Mucosa of rectum (tissue), 2 donors: ENCODE measurements around the gene BOD1L1.
A peak's percentile ranks its signal among the peaks of the same experiment; 100 is the strongest.

ENCODE experiments used
- H3K27ac ChIP-seq, 2 donors: one replicate each; pipeline ENCODE4 v1.7.0; 2013; ENCODE audit warnings: inconsistent platforms in 2 of 2, low read depth in 2 of 2, low read length in 2 of 2
- H3K27me3 ChIP-seq, 2 donors: one replicate each; pipeline ENCODE4 v1.7.0; 2013; ENCODE audit warnings: low read length in 2 of 2; ENCODE audit not compliant: control insufficient read depth in 2 of 2, insufficient read depth in 2 of 2
- H3K36me3 ChIP-seq, 2 donors: one replicate each; pipeline ENCODE4 v1.7.0; 2013; ENCODE audit warnings: low read length in 2 of 2; ENCODE audit not compliant: control insufficient read depth in 2 of 2, insufficient read depth in 2 of 2
- H3K4me1 ChIP-seq, 2 donors: one replicate each; pipeline ENCODE4 v1.7.0; 2013; ENCODE audit warnings: low read length in 2 of 2, mild to moderate bottlenecking in 1 of 2; ENCODE audit not compliant: control insufficient read depth in 2 of 2, insufficient read depth in 2 of 2
- H3K4me3 ChIP-seq, 2 donors: one replicate each; pipeline ENCODE4 v1.7.0; 2013; ENCODE audit warnings: low read length in 2 of 2
- H3K9ac ChIP-seq, 2 donors: one replicate each; pipeline ENCODE4 v1.7.0; 2013; ENCODE audit warnings: low read length in 2 of 2, low read depth in 1 of 2, mild to moderate bottlenecking in 1 of 2
- H3K9me3 ChIP-seq, 2 donors: one replicate each; pipeline ENCODE4 v1.7.0; 2013; ENCODE audit warnings: low read length in 2 of 2; ENCODE audit not compliant: control insufficient read depth in 2 of 2
- donor health status: healthy.
- donor health status: Normal muscosa, but diverticular disease.

The BOD1L1 gene

DNA sequence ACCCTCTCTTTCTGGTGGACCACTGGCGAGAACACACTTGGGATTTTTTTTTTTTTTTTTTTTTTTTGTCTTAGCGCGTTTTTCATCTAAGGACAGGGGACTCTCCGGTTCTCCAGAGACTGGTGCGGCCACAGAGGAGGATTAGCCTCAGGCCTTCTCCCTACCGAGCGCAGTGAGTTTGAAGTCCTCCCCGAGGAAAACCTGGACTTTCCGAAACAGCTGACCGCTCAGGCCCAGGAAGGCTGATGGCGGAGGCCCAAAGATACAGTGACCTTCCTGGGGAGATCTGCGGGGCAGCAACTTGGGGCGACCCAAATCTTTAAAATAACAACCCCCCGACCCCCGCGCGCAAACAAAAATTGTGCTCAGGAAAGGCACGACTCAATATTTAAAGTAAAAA, 92.4 kb downstream of the BOD1L1 start:
- Histone ChIP-seq H3K27ac (no peak overlapping the region), H3K9ac (no peak overlapping the region)

DNA sequence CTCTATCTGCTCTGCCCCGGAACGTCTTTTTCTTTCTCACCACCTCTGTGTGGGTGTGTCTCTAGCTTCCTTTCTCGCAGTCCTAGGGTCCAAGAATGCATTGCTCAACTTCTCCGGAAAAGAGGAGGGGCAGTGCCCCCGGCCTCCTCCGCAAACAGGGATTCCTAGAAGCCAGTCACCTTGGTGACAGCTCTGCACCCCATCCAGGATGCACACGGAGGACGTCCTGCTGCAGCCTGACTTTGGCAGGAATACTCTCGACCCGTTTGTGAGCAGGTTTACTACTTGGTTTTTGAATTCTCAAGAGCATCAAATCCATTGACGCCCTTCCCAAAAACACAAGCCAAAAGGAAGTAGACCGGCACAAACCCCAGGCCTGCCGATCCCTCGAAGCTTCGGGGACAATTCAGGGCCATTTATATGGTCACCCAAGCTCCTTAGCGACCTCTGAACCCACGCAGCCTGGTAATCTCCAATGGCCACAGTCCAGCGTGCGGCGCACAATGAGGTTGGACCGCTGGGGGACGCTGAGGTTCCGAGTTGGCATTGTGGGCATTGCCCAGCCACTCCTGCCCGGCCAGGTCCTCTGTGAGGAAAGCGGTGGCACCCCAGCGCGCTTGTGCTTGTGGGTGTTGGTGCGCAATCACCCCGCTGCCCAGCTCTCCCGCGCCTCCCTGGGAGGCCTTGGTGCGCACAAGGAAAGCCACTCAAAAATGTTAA, 93.0 kb downstream of the BOD1L1 start:
- no peaks in the 10 kb centered on the region for H3K9me3 ChIP-seq
- H3K4me3 ChIP-seq = no peak overlapping the region
- H3K4me1 ChIP-seq = no peaks in the 10 kb centered on the region
- no peaks in the 10 kb centered on the region for H3K36me3 ChIP-seq
- H3K9ac ChIP-seq = no peak overlapping the region
- peaks cover 59 to 62% of the 10 kb centered on the region in 2 donors for H3K27me3 ChIP-seq
- H3K27ac ChIP-seq = no peak overlapping the region

More for the DNA sequence above, 92.4 kb downstream of the BOD1L1 start:
- Histone ChIP-seq H3K4me1 (no peaks in the 10 kb centered on the region), H3K9me3 (no peaks in the 10 kb centered on the region), H3K36me3 (no peaks in the 10 kb centered on the region), H3K27me3 (peaks cover 58 to 59% of the 10 kb centered on the region in 2 donors), H3K4me3 (no peak overlapping the region)

GRCh38 chr4:13533670-13534343, 93.7 kb downstream of the BOD1L1 start:
- Histone ChIP-seq H3K4me1 (no peaks in the 10 kb centered on the region), H3K9ac (no peak overlapping the region), H3K9me3 (no peaks in the 10 kb centered on the region), H3K36me3 (no peaks in the 10 kb centered on the region), H3K27ac (no peak overlapping the region), H3K27me3 (peaks cover 63 to 67% of the 10 kb centered on the region in 2 donors), H3K4me3 (no peak overlapping the region)

DNA sequence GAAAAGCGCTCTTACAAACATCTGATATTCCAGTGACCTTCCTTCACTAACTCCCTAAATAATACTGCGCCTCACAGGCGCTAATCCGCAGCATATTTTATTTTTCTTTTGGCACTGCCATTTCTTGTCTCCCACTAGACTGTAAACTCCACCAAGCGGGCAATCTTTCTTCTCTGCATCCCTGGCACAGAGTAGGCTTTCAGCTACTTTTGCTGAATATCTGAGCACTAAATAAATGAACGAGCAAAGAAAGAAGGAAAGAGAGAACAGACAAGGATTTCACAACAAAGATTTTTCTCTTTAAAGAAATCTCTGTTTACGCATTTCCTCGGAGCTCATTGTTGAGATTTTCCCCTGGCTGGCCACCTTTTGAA, 95.9 kb downstream of the BOD1L1 start:
- no peaks in the 10 kb centered on the region for H3K4me1 ChIP-seq
- no peak overlapping the region for H3K27ac ChIP-seq
- H3K36me3 ChIP-seq = no peaks in the 10 kb centered on the region
- peaks cover 69 to 70% of the 10 kb centered on the region in 2 donors for H3K27me3 ChIP-seq
- H3K9ac ChIP-seq = no peak overlapping the region
- no peaks in the 10 kb centered on the region for H3K9me3 ChIP-seq
- no peak overlapping the region for H3K4me3 ChIP-seq

GRCh38 chr4:13530823-13531624, 96.5 kb downstream of the BOD1L1 start:
- no peak overlapping the region for H3K4me3 ChIP-seq
- no peak overlapping the region for H3K9ac ChIP-seq
- no peaks in the 10 kb centered on the region for H3K36me3 ChIP-seq
- no peaks in the 10 kb centered on the region for H3K9me3 ChIP-seq
- no peaks in the 10 kb centered on the region for H3K4me1 ChIP-seq
- H3K27me3 ChIP-seq = peaks cover 70 to 72% of the 10 kb centered on the region in 2 donors
- H3K27ac ChIP-seq = no peak overlapping the region

DNA sequence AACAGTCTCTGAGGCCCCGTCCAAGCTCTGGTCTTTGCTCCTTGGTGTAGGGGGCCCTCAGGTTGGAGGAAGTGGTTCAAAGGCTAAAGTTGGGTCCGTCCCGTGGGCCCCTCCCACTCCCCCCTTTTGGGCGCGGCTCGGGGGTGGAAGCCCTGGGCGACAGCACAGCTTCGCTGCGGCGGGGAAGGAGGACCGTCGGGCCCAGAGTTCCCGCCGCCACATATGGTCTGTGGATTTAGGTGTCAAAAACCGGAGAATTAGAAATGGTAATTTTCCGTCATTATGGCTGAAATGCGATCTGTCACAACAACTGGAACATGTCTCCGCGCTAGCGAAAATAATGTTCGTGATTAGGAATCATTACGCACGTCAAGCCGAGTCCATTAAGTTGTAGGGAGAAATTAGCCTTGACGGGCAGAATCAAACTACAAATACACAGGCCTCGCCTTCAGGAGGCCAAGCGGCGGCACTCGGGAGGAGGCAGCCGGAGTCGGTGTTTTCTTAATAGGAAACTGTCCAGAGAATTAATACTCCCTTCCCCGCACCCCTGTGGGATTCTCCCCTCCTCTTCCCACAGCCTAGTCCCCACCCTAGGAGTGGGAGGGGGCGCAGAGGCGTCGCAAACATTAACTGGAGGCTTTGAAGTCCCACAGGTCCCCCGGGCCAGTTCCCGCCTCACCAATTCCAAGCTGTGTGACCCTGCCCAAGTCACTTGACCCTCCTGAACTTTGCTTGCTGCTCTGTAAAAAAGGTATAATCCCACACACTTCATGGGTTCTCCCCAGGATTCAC, 98.2 kb downstream of the BOD1L1 start:
- H3K4me1 ChIP-seq = no peaks in the 10 kb centered on the region
- H3K27me3 ChIP-seq = peaks cover 64 to 67% of the 10 kb centered on the region in 2 donors
- H3K9me3 ChIP-seq = peaks cover 1 to 5% of the 10 kb centered on the region in 2 donors
- no peak overlapping the region for H3K9ac ChIP-seq
- H3K4me3 ChIP-seq = no peak overlapping the region
- H3K27ac ChIP-seq = no peak overlapping the region
- H3K36me3 ChIP-seq = no peaks in the 10 kb centered on the region

GRCh38 chr4:13528821-13529127, 98.8 kb downstream of the BOD1L1 start:
- no peak overlapping the region for H3K9ac ChIP-seq
- no peak overlapping the region for H3K27ac ChIP-seq
- H3K4me1 ChIP-seq = no peaks in the 10 kb centered on the region
- peaks cover 63 to 67% of the 10 kb centered on the region in 2 donors for H3K27me3 ChIP-seq
- no peaks in the 10 kb centered on the region for H3K36me3 ChIP-seq
- peaks cover 6 to 10% of the 10 kb centered on the region in 2 donors for H3K9me3 ChIP-seq
- H3K4me3 ChIP-seq = peak overlapping the region in 1 of 2 donors; percentile 1

DNA sequence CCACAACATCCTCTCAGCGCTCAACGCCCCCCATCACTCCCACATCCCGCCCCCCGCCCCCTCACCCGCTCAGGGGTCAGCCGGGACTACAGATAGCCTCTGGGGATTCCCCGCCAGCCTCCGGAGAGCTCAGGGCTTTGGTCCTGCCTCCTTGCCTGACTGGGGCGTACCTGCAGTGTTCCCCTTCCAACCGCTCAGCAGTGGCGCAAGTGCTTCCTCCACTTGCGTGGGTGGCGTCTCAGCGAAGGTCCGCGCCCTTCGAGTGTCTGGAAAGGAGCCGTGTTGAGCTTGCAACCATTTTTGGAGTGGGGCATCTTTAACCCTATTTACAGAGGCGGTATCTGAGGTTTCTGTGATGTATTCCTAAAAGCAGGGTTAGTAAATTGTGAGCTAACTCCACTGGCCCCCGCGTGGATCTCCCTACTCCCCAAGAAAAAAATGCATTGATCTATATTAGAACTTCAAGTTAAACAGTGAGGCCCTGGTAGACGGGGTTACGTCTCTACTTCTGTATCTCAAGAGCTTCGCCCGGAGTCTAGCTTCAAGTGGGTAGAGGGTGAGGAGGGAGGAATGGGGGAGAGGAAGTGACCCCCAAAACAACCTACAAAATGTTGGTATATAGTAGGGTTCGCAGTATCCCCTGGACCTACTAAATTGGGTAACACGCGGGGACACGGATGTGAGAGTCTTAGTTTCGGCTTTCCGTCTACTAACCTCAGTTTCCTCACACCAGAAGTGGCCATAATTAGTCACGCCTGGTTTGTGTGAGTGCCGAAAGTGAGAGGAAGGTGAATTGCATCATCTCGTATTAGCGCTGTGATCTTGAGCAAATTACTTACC, 99.3 kb downstream of the BOD1L1 start:
- H3K27ac ChIP-seq = no peak overlapping the region
- H3K27me3 ChIP-seq = peaks cover 64 to 65% of the 10 kb centered on the region in 2 donors
- H3K4me1 ChIP-seq = no peaks in the 10 kb centered on the region
- H3K36me3 ChIP-seq = no peaks in the 10 kb centered on the region
- peak overlapping the region in 1 of 2 donors; percentile 1 for H3K4me3 ChIP-seq
- no peak overlapping the region for H3K9ac ChIP-seq
- H3K9me3 ChIP-seq = peaks cover 6 to 10% of the 10 kb centered on the region in 2 donors
